ENCODE data around the gene RNF121. TPM values are rescaled to one million over a fixed set of nuclear protein-coding genes. Genes with fewer than 3 reads are reported as not detected.

Gene RNF121
- total RNA-seq, 1 donor = 32.2 TPM

DNA sequence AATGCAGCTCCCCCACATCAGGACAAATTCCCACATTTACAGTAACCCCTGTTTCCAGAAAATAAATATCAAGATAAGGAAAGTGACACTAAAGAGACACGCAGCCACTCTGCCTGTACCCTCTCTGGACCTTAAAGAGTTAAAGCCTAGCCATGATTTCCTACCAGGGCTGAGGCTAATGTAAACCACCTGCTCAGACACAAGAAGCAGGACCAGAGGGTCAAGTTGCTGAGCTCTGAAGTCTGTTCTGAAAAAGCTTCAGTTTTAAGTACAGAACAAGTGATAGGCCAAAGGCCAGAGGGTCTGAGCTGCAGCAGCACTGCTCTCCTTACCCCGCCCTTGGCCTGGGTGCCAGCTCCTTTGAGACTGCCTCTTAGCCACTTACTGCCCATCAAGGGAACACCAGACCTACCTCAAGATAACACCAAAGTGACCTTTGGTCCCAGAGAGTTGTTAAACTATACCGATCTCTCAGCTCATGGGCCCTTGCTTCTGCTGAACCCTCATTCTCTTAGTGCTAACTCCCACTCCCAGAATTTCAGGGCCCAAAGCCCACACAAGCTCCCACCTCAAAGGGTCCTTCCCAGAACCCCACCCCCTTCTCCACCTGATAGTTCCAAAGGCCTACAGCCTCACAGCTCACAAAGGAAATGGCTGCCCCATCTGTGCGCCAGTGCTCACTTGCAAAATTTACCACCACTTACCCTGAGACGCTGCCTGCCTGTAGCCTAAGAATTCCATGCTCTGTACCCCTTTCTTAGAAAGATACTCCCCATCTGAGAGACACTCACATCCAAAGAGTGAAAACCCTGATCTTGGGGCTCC, 110.4 kb downstream of the RNF121 start:
- no peak overlapping the region for H2AFZ ChIP-seq (ENCODE audit: low read length)
- TF ChIP-seq, protein P1, sequence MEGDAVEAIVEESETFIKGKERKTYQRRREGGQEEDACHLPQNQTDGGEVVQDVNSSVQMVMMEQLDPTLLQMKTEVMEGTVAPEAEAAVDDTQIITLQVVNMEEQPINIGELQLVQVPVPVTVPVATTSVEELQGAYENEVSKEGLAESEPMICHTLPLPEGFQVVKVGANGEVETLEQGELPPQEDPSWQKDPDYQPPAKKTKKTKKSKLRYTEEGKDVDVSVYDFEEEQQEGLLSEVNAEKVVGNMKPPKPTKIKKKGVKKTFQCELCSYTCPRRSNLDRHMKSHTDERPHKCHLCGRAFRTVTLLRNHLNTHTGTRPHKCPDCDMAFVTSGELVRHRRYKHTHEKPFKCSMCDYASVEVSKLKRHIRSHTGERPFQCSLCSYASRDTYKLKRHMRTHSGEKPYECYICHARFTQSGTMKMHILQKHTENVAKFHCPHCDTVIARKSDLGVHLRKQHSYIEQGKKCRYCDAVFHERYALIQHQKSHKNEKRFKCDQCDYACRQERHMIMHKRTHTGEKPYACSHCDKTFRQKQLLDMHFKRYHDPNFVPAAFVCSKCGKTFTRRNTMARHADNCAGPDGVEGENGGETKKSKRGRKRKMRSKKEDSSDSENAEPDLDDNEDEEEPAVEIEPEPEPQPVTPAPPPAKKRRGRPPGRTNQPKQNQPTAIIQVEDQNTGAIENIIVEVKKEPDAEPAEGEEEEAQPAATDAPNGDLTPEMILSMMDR (IDR thresholded peaks at IDR 0.05; ENCODE audit: extremely low read depth, low read depth, low read length) = no peak
- H4K20me1 ChIP-seq (ENCODE audit: insufficient read depth, low read length) = peaks cover 22% of the 10 kb centered on the region
- DNase-seq (ENCODE audit: insufficient read length, low spot score, missing footprints) = no peak
- H3K27me3 ChIP-seq (ENCODE audit: insufficient read depth, low read length) = no peaks in the 10 kb centered on the region
- peak overlapping the region; percentile 97 for H3K27ac ChIP-seq (ENCODE audit: low read depth, low read length)
- H3K4me2 ChIP-seq (ENCODE audit: insufficient read depth, low read length) = peak overlapping the region; percentile 97
- no peaks in the 10 kb centered on the region for H3K9me3 ChIP-seq (ENCODE audit: low read depth, low read length)
- H3K36me3 ChIP-seq (ENCODE audit: insufficient read depth, low read length) = peaks cover 18% of the 10 kb centered on the region
- peak overlapping the region; percentile 84 for H3K4me3 ChIP-seq (ENCODE audit: insufficient read depth, low read length)
- H3K79me2 ChIP-seq (ENCODE audit: insufficient read depth, low read length) = peaks cover 80% of the 10 kb centered on the region
- H3K4me1 ChIP-seq (ENCODE audit: insufficient read depth, low read length) = peaks cover 45% of the 10 kb centered on the region

DNA sequence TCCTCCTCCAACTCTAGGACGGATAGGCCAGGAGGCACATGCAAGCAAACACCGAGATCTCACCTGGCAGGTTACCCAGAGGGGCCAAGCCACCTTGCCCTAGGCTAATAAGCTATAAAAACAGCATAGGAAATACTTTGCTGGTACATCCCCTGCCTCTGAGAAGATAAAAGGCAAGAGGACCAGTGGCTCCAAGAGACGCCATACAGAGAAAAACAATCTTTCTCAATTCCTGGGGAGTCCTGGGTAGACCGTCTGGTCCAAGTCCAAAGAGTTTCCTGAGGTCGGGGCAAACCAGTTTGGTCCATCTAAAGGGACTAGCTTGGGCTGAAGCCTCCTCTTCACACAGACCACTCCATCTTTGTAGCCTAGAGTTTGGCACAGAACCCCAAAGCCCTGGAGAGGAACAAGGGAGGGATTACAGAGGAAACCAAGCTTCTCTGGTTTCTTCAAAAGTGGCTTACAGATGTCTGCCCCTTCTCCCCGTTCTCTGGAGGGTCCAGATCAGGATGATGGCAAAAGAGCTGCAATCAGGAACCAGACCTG, 111.1 kb downstream of the RNF121 start:
- no peaks in the 10 kb centered on the region for H3K27me3 ChIP-seq (ENCODE audit: insufficient read depth, low read length)
- H3K27ac ChIP-seq (ENCODE audit: low read depth, low read length) = peak overlapping the region; percentile 97
- DNase-seq (ENCODE audit: insufficient read length, low spot score, missing footprints) = no peak
- peaks cover 79% of the 10 kb centered on the region for H3K79me2 ChIP-seq (ENCODE audit: insufficient read depth, low read length)
- no peaks in the 10 kb centered on the region for H3K9me3 ChIP-seq (ENCODE audit: low read depth, low read length)
- H4K20me1 ChIP-seq (ENCODE audit: insufficient read depth, low read length) = peaks cover 22% of the 10 kb centered on the region
- TF ChIP-seq, protein P1 (IDR thresholded peaks at IDR 0.05; ENCODE audit: extremely low read depth, low read depth, low read length) = no peak
- H3K36me3 ChIP-seq (ENCODE audit: insufficient read depth, low read length) = peaks cover 12% of the 10 kb centered on the region
- no peak overlapping the region for H2AFZ ChIP-seq (ENCODE audit: low read length)
- peak overlapping the region; percentile 84 for H3K4me3 ChIP-seq (ENCODE audit: insufficient read depth, low read length)
- peak overlapping the region; percentile 97 for H3K4me2 ChIP-seq (ENCODE audit: insufficient read depth, low read length)
- peaks cover 45% of the 10 kb centered on the region for H3K4me1 ChIP-seq (ENCODE audit: insufficient read depth, low read length)

DNA sequence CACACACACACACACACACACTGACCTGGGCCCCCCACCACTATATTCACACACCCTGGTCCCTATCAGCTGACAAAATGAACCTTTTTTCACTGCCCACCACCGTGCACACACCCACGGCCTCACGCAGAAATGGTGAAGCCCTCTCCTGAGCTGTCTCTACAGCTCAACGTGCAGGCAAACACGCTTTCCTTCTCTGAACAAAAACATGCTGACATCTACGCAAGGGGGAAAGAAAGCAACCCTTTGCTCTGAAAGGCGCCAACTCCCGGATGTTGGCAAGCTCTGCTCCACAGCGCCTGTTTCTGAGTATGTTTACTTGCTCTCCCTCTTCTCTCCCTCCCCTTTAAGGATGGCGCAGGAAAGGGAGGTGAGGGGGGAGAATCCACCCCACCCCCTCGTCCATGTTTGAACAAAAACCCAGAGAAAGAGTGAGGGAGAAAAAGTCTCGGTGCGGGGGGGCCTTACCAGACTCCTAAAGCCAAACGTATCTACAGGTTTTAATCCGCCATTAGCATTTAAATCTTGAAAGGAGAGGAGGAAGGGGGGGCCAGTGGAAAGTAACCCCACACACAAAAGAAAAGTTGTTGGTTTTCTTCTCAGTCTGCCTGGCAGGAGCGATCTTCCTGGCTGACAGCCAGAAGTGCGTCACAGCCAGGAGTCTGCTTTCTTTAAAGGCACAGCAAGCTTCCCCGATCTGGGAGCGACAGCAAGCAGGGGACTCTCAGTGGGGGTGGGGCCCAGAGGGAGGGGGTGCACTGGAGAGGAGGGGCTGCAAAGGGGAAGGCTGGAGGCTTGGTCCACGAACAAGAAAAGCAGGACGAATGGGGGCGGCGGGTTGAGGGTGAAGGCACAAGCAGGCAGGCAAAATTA, 111.9 kb downstream of the RNF121 start:
- Histone ChIP-seq H3K4me2 (ENCODE audit: insufficient read depth, low read length) (peak overlapping the region; percentile 97), H3K9me3 (ENCODE audit: low read depth, low read length) (no peaks in the 10 kb centered on the region), H3K27me3 (ENCODE audit: insufficient read depth, low read length) (no peaks in the 10 kb centered on the region), H3K4me1 (ENCODE audit: insufficient read depth, low read length) (peaks cover 45% of the 10 kb centered on the region), H3K27ac (ENCODE audit: low read depth, low read length) (peak overlapping the region; percentile 97), H2AFZ (ENCODE audit: low read length) (peak overlapping the region; percentile 99), H3K4me3 (ENCODE audit: insufficient read depth, low read length) (peak overlapping the region; percentile 84), H4K20me1 (ENCODE audit: insufficient read depth, low read length) (peaks cover 20% of the 10 kb centered on the region), H3K79me2 (ENCODE audit: insufficient read depth, low read length) (peaks cover 77% of the 10 kb centered on the region), H3K36me3 (ENCODE audit: insufficient read depth, low read length) (peaks cover 6% of the 10 kb centered on the region)
- DNase-seq (ENCODE audit: insufficient read length, low spot score, missing footprints) = peak; percentile 90
- TF ChIP-seq, protein P1 (IDR thresholded peaks at IDR 0.05; ENCODE audit: extremely low read depth, low read depth, low read length) = no peak
